SU-DHL-6 (cell line): Measurements from ENCODE around the gene SGIP1.
A peak's percentile ranks its signal among the peaks of the same experiment; 100 is the strongest.
"Not testable (repeated sequence)": the region's sequence is repeated elsewhere in the genome, so short reads cannot be mapped to it uniquely, and the experiment has no call there.

Source experiments
- H2AFZ ChIP-seq: fragments of 200-600 bp; sonication (generic); 2 replicates; pipeline ENCODE4 v1.6.1; 2014; ENCODE audit warnings: low read depth, mild to moderate bottlenecking, moderate library complexity, mixed read lengths, antibody characterized with exemption, low read length; ENCODE audit not compliant: severe bottlenecking
- H3F3A ChIP-seq: fragments of 200-600 bp; shearing (Covaris generic); 2 replicates; pipeline ENCODE4 v1.6.0; 2016; ENCODE audit warnings: antibody characterized with exemption, mild to moderate bottlenecking; ENCODE audit not compliant: insufficient read depth
- H3K27ac ChIP-seq: fragments of 200-600 bp; sonication (generic); 2 replicates; pipeline ENCODE4 v1.5.1; 2016; ENCODE audit warnings: low read depth, mild to moderate bottlenecking, low read length, moderate library complexity, mixed read lengths
- H3K27me3 ChIP-seq: fragments of 200-600 bp; sonication (generic), shearing (Covaris generic); 2 replicates; pipeline ENCODE4 v1.6.0; 2014; ENCODE audit warnings: mild to moderate bottlenecking, low read length
- H3K36me3 ChIP-seq: fragments of 200-600 bp; sonication (generic); 2 replicates; pipeline ENCODE4 v1.6.1; 2014; ENCODE audit warnings: mild to moderate bottlenecking, low read length, mixed read lengths
- H3K4me2 ChIP-seq: fragments of 300-600, 200-600 bp; shearing (Covaris generic), sonication (generic); 2 replicates; pipeline ENCODE4 v1.6.0; 2014; ENCODE audit warnings: low read length, low read depth, mild to moderate bottlenecking; ENCODE audit not compliant: poor library complexity, severe bottlenecking
- H3K4me3 ChIP-seq: fragments of 200-600 bp; sonication (generic); 2 replicates; pipeline ENCODE4 v1.5.1; 2014; ENCODE audit warnings: antibody characterized with exemption, low read length, mild to moderate bottlenecking, mixed read lengths; ENCODE audit not compliant: insufficient read depth, poor library complexity, severe bottlenecking
- H3K79me2 ChIP-seq: fragments of 200-600 bp; sonication (generic); 2 replicates; pipeline ENCODE4 v1.6.1; 2014; ENCODE audit warnings: mild to moderate bottlenecking, low read length, moderate library complexity; ENCODE audit not compliant: insufficient read depth
- H3K9ac ChIP-seq: fragments of 200-600 bp; sonication (generic); 2 replicates; pipeline ENCODE4 v1.7.0; 2014; ENCODE audit warnings: mild to moderate bottlenecking, low read length
- H3K9me2 ChIP-seq: fragments of 200-600 bp; sonication (generic); replicated peaks from 2 replicates; pipeline ENCODE4 v1.6.1; 2014; ENCODE audit warnings: low read length; ENCODE audit not compliant: insufficient read depth
- H3K9me3 ChIP-seq: fragments of 200-600 bp; sonication (generic); 2 replicates; pipeline ENCODE4 v1.6.1; 2014; ENCODE audit warnings: low read length, mixed read lengths; ENCODE audit not compliant: insufficient read depth
- H4K20me1 ChIP-seq: fragments of 200-600 bp; sonication (generic); 2 replicates; pipeline ENCODE4 v1.6.1; 2014; ENCODE audit warnings: low read depth, mild to moderate bottlenecking, antibody characterized with exemption, low read length, moderate library complexity, mixed read lengths
- CTCF ChIP-seq: fragments of 200-600 bp; sonication (generic); IDR thresholded peaks from one replicate; pipeline ENCODE4 v1.5.1; 2017; ENCODE audit warnings: antibody characterized with exemption, mild to moderate bottlenecking, low read length, moderate library complexity; ENCODE audit not compliant: insufficient read depth, poor library complexity, severe bottlenecking
- EZH2phosphoT487 ChIP-seq: fragments of 200-600 bp; sonication (generic), shearing (Covaris generic); conservative IDR thresholded peaks from 2 replicates; pipeline ENCODE4 v1.6.1; 2018; ENCODE audit warnings: mild to moderate bottlenecking, antibody characterized with exemption, low read length, moderate library complexity, mixed read lengths

Gene SGIP1

GRCh38 chr1:66725885-66726665, 192.1 kb downstream of the SGIP1 start:
- no peaks in the 10 kb centered on the region for H3K36me3 ChIP-seq
- no peak overlapping the region for H3K27ac ChIP-seq
- H3K9ac ChIP-seq = no peak overlapping the region
- TF ChIP-seq CTCF = peak; percentile 92
- no peak for TF ChIP-seq EZH2phosphoT487
- H3K4me3 ChIP-seq = no peak overlapping the region
- no peaks in the 10 kb centered on the region for H3K79me2 ChIP-seq
- no peaks in the 10 kb centered on the region for H3K9me2 ChIP-seq
- H3K4me2 ChIP-seq = no peak overlapping the region
- H3F3A ChIP-seq = no peaks in the 10 kb centered on the region
- H2AFZ ChIP-seq = no peak overlapping the region
- H4K20me1 ChIP-seq = no peaks in the 10 kb centered on the region
- no peaks in the 10 kb centered on the region; the same call in 1 of the 2 replicates for H3K27me3 ChIP-seq
- H3K9me3 ChIP-seq = no peaks in the 10 kb centered on the region

- H3K4me3 ChIP-seq = no peak overlapping the region
- H3K9me2 ChIP-seq = no peaks in the 10 kb centered on the region
- no peak overlapping the region for H3K27ac ChIP-seq
- H4K20me1 ChIP-seq = no peaks in the 10 kb centered on the region
- no peaks in the 10 kb centered on the region for H3K36me3 ChIP-seq
- H3F3A ChIP-seq = no peaks in the 10 kb centered on the region
- no peak overlapping the region for H2AFZ ChIP-seq
- no peaks in the 10 kb centered on the region for H3K27me3 ChIP-seq
- H3K4me2 ChIP-seq = no peak overlapping the region
- H3K79me2 ChIP-seq = no peaks in the 10 kb centered on the region
- H3K9ac ChIP-seq = no peak overlapping the region
- TF ChIP-seq EZH2phosphoT487 (no peak), CTCF (no peak)
- no peaks in the 10 kb centered on the region for H3K9me3 ChIP-seq
Observed at GRCh38 chr1:66728021-66728420, 194.1 kb downstream of the SGIP1 start.

- H3K9me2 ChIP-seq, H3K27me3 ChIP-seq, H3K36me3 ChIP-seq, H3K9me3 ChIP-seq, H3K4me3 ChIP-seq, H3F3A ChIP-seq, H3K79me2 ChIP-seq, H3K4me2 ChIP-seq, H2AFZ ChIP-seq, H3K27ac ChIP-seq, H4K20me1 ChIP-seq, H3K9ac ChIP-seq: not testable (repeated sequence)
Observed at GRCh38 chr1:66728716-66729115, 194.8 kb downstream of the SGIP1 start.

- no peak overlapping the region for H3K4me2 ChIP-seq
- TF ChIP-seq CTCF = no peak
- no peak for TF ChIP-seq EZH2phosphoT487
Observed at GRCh38 chr1:66729119-66729518, 195.2 kb downstream of the SGIP1 start.

More at GRCh38 chr1:66729119-66729518, 195.2 kb downstream of the SGIP1 start:
- Histone ChIP-seq H4K20me1 (no peaks in the 10 kb centered on the region), H3K4me3 (no peak overlapping the region), H3K9me3 (no peaks in the 10 kb centered on the region), H3K27me3 (no peaks in the 10 kb centered on the region), H3K79me2 (no peaks in the 10 kb centered on the region), H3K36me3 (no peaks in the 10 kb centered on the region), H3K27ac (no peak overlapping the region), H3K9me2 (no peaks in the 10 kb centered on the region), H3F3A (no peaks in the 10 kb centered on the region), H3K9ac (no peak overlapping the region), H2AFZ (no peak overlapping the region)
